ENCODE measurements around the gene MVK. TPM values are rescaled to one million over a fixed set of nuclear protein-coding genes. Genes with fewer than 3 reads are reported as not detected.

Gene MVK
- total and polyA plus RNA-seq, 2 experiments from 2014 or later: 16.7 to 40.1 TPM

- Mint-ChIP-seq H3K4me3 (no peak overlapping the region), H3K9me3 (no peaks in the 10 kb centered on the region), H3K4me1 (peaks cover 8% of the 10 kb centered on the region; the same call in 2 of the 3 replicates), H3K36me3 (ENCODE audit: low read depth) (no peaks in the 10 kb centered on the region; the same call in 2 of the 3 replicates), H3K27ac (peak overlapping the region; percentile 59; the same call in 1 of the 2 replicates), H3K27me3 (ENCODE audit: insufficient read depth, low read depth, poor library complexity) (peaks cover 6% of the 10 kb centered on the region)
- H2AFZ ChIP-seq: no peak overlapping the region
- DNase-seq (ENCODE audit: low spot score) (no peak), ATAC-seq (no peak)
- H3K36me3 ChIP-seq (ENCODE audit: insufficient read depth): no peaks in the 10 kb centered on the region
- no peaks in the 10 kb centered on the region for H3F3A ChIP-seq (replicated peaks; ENCODE audit: low read depth)
- H4K20me1 ChIP-seq (replicated peaks; ENCODE audit: insufficient read depth): no peaks in the 10 kb centered on the region
- H3K4me2 ChIP-seq: no peak overlapping the region
- H3K27me3 ChIP-seq (ENCODE audit: insufficient read depth): no peaks in the 10 kb centered on the region
- H3K27ac ChIP-seq (ENCODE audit: low read depth): no peak overlapping the region
- H3K4me3 ChIP-seq: no peak overlapping the region
- no peaks in the 10 kb centered on the region for H3K9me2 ChIP-seq (ENCODE audit: insufficient read depth)
- H3K4me1 ChIP-seq (ENCODE audit: insufficient read depth): no peaks in the 10 kb centered on the region
- no peaks in the 10 kb centered on the region for H3K79me2 ChIP-seq (replicated peaks; ENCODE audit: insufficient read depth)
- TF ChIP-seq ETS1 (IDR thresholded peaks at IDR 0.05): no peak
- TF ChIP-seq ZNF331 (CRISPR knock-in tag; IDR thresholded peaks at IDR 0.05; ENCODE audit: low read depth): no peak
- TF ChIP-seq JUNB (IDR thresholded peaks at IDR 0.05; ENCODE audit: unreplicated experiment): no peak
- no peak for TF ChIP-seq EZH2phosphoT487 (IDR thresholded peaks at IDR 0.05; ENCODE audit: unreplicated experiment)
- no peak for TF ChIP-seq REST (IDR thresholded peaks at IDR 0.05; ENCODE audit: unreplicated experiment)
These were observed 17.9 kb upstream of the MVK start for GRCh38 chr12:109555431-109556315.

GRCh38 chr12:109557200-109557599 is 16.4 kb upstream of the MVK start:
- no peak overlapping the region for H3K4me2 ChIP-seq
- H3K4me3 ChIP-seq: no peak overlapping the region
- no peaks in the 10 kb centered on the region for H3K4me1 ChIP-seq (ENCODE audit: insufficient read depth)
- no peaks in the 10 kb centered on the region for H3K9me2 ChIP-seq (ENCODE audit: insufficient read depth)
- Mint-ChIP-seq H3K4me1 (peaks cover 8% of the 10 kb centered on the region; the same call in 2 of the 3 replicates), H3K36me3 (ENCODE audit: low read depth) (peaks cover 7% of the 10 kb centered on the region), H3K9me3 (no peaks in the 10 kb centered on the region), H3K27me3 (ENCODE audit: insufficient read depth, low read depth, poor library complexity) (peaks cover 6% of the 10 kb centered on the region), H3K27ac (no peak overlapping the region), H3K4me3 (no peak overlapping the region)
- H4K20me1 ChIP-seq (replicated peaks; ENCODE audit: insufficient read depth): no peaks in the 10 kb centered on the region
- no peaks in the 10 kb centered on the region for H3K79me2 ChIP-seq (replicated peaks; ENCODE audit: insufficient read depth)
- H3K27me3 ChIP-seq (ENCODE audit: insufficient read depth): no peaks in the 10 kb centered on the region
- H3F3A ChIP-seq (replicated peaks; ENCODE audit: low read depth): no peaks in the 10 kb centered on the region
- H3K36me3 ChIP-seq (ENCODE audit: insufficient read depth): no peaks in the 10 kb centered on the region
- no peak for TF ChIP-seq STAT1 (IDR thresholded peaks at IDR 0.05; ENCODE audit: unreplicated experiment)
- no peak for TF ChIP-seq POLR2AphosphoS5 (IDR thresholded peaks at IDR 0.05; ENCODE audit: low read depth)
- TF ChIP-seq EZH2 (IDR thresholded peaks at IDR 0.05; ENCODE audit: low read depth, unreplicated experiment): no peak
- no peak for TF ChIP-seq JUNB (IDR thresholded peaks at IDR 0.05; ENCODE audit: unreplicated experiment)
- no peak for TF ChIP-seq NANOG (IDR thresholded peaks at IDR 0.05; ENCODE audit: borderline replicate concordance)
- ATAC-seq (no peak), DNase-seq (ENCODE audit: low spot score) (no peak)
- H3K27ac ChIP-seq (ENCODE audit: low read depth): no peak overlapping the region
- H2AFZ ChIP-seq: no peak overlapping the region
